Activated CD4-positive, alpha-beta memory T cell treated with anti-CD3 and anti-CD28 coated beads for 36 hours (primary cell): ENCODE data around the gene FCGR3A. TPM values are rescaled to one million over a fixed set of nuclear protein-coding genes. Genes with fewer than 3 reads are reported as not detected.
"Not testable (repeated sequence)": the region's sequence is repeated elsewhere in the genome, so short reads cannot be mapped to it uniquely, and the experiment has no call there.

ENCODE experiments used
- CTCF ChIA-PET: fragments of 350-600 bp; sonication (Branson Sonifier 250); formaldehyde crosslinking; loops from one replicate; lab custom pipeline; 2021; ENCODE audit warnings: antibody characterized with exemption, inconsistent platforms; lab: Charles Lee
- POLR2A ChIA-PET: fragments of 350-600 bp; sonication (Branson Sonifier 250); formaldehyde crosslinking; loops from one replicate; lab custom pipeline; 2021; ENCODE audit warnings: antibody characterized with exemption; lab: Charles Lee
- DNase-seq: peaks from one replicate; pipeline ENCODE4 v3.0.0-alpha.2; 2020
- H3K27ac Mint-ChIP-seq: one replicate; pipeline ENCODE4 v1.8.0; 2021; ENCODE audit warnings: mixed read lengths
- H3K27me3 Mint-ChIP-seq: one replicate; pipeline ENCODE4 v1.8.0; 2021; ENCODE audit warnings: mixed read lengths
- H3K36me3 Mint-ChIP-seq: one replicate; pipeline ENCODE4 v1.8.0; 2021; ENCODE audit warnings: mixed read lengths
- H3K4me1 Mint-ChIP-seq: one replicate; pipeline ENCODE4 v1.8.0; 2021; ENCODE audit warnings: low read depth, mixed read lengths
- H3K4me3 Mint-ChIP-seq: one replicate; pipeline ENCODE4 v1.8.0; 2021; ENCODE audit warnings: mild to moderate bottlenecking, mixed read lengths
- H3K9me3 Mint-ChIP-seq: one replicate; pipeline ENCODE4 v1.8.0; 2021; ENCODE audit warnings: mixed read lengths
- intact Hi-C: fragments of 100-400 bp; cut with micrococcal nuclease; formaldehyde crosslinking; loops from one replicate; pipeline ENCODE4 v1.15.1; 2023
- total RNA-seq, 2 experiments: library from RNA; stranded (reverse); gene quantifications; one replicate each; pipeline ENCODE4 v1.2.3, GENCODE V29; 2021

Gene FCGR3A
- total RNA-seq, 2 experiments from 2014 or later = not detected

- POLR2A ChIA-PET, H3K27me3 Mint-ChIP-seq, H3K4me3 Mint-ChIP-seq, H3K36me3 Mint-ChIP-seq, intact Hi-C loops, H3K4me1 Mint-ChIP-seq, CTCF ChIA-PET, H3K27ac Mint-ChIP-seq, DNase-seq, H3K9me3 Mint-ChIP-seq: not testable (repeated sequence)
These were observed 30.4 kb upstream of the FCGR3A start for GRCh38 chr1:161579856-161580507.

GRCh38 chr1:161576676-161577075 lies 27.1 kb upstream of the FCGR3A start:
- POLR2A ChIA-PET, intact Hi-C loops, CTCF ChIA-PET: not testable (repeated sequence)

GRCh38 chr1:161571703-161572102 lies 22.1 kb upstream of the FCGR3A start:
- H3K27me3 Mint-ChIP-seq, intact Hi-C loops, DNase-seq, H3K36me3 Mint-ChIP-seq, H3K4me3 Mint-ChIP-seq, H3K4me1 Mint-ChIP-seq, H3K9me3 Mint-ChIP-seq, H3K27ac Mint-ChIP-seq, POLR2A ChIA-PET, CTCF ChIA-PET: not testable (repeated sequence)

More at GRCh38 chr1:161576676-161577075, 27.1 kb upstream of the FCGR3A start:
- not testable (repeated sequence) for DNase-seq, H3K27me3 Mint-ChIP-seq, H3K4me3 Mint-ChIP-seq, H3K36me3 Mint-ChIP-seq, H3K4me1 Mint-ChIP-seq, H3K27ac Mint-ChIP-seq, H3K9me3 Mint-ChIP-seq

- H3K4me3 Mint-ChIP-seq, DNase-seq, H3K4me1 Mint-ChIP-seq, CTCF ChIA-PET, intact Hi-C loops, H3K27me3 Mint-ChIP-seq, H3K36me3 Mint-ChIP-seq, H3K27ac Mint-ChIP-seq, H3K9me3 Mint-ChIP-seq, POLR2A ChIA-PET: not testable (repeated sequence)
These were observed 17.0 kb upstream of the FCGR3A start for GRCh38 chr1:161566602-161566960.

- H3K4me3 Mint-ChIP-seq, CTCF ChIA-PET, H3K27ac Mint-ChIP-seq, H3K36me3 Mint-ChIP-seq, intact Hi-C loops, DNase-seq, H3K27me3 Mint-ChIP-seq, POLR2A ChIA-PET, H3K9me3 Mint-ChIP-seq: not testable (repeated sequence)
- H3K4me1 Mint-ChIP-seq = peaks cover 12% of the 10 kb centered on the region
These were observed 13.9 kb upstream of the FCGR3A start for GRCh38 chr1:161563522-161563921.

GRCh38 chr1:161562441-161562840 lies 12.8 kb upstream of the FCGR3A start:
- H3K27me3 Mint-ChIP-seq, intact Hi-C loops, DNase-seq, H3K9me3 Mint-ChIP-seq, H3K4me3 Mint-ChIP-seq, H3K27ac Mint-ChIP-seq, H3K36me3 Mint-ChIP-seq, CTCF ChIA-PET, POLR2A ChIA-PET: not testable (repeated sequence)
- H3K4me1 Mint-ChIP-seq = peaks cover 12% of the 10 kb centered on the region

- intact Hi-C loops, H3K27me3 Mint-ChIP-seq, H3K9me3 Mint-ChIP-seq, H3K4me1 Mint-ChIP-seq, H3K4me3 Mint-ChIP-seq, POLR2A ChIA-PET, H3K36me3 Mint-ChIP-seq, H3K27ac Mint-ChIP-seq, DNase-seq, CTCF ChIA-PET: not testable (repeated sequence)
These were observed 11.5 kb upstream of the FCGR3A start for GRCh38 chr1:161560960-161561715.

- H3K27me3 Mint-ChIP-seq, H3K27ac Mint-ChIP-seq, CTCF ChIA-PET, H3K36me3 Mint-ChIP-seq, DNase-seq, H3K4me3 Mint-ChIP-seq, H3K9me3 Mint-ChIP-seq, intact Hi-C loops, POLR2A ChIA-PET: not testable (repeated sequence)
- peaks cover 20% of the 10 kb centered on the region for H3K4me1 Mint-ChIP-seq
These were observed 8.2 kb upstream of the FCGR3A start for GRCh38 chr1:161557506-161558450.

GRCh38 chr1:161556990-161557389 lies 7.4 kb upstream of the FCGR3A start:
- CTCF ChIA-PET, H3K27ac Mint-ChIP-seq, DNase-seq, H3K9me3 Mint-ChIP-seq, H3K36me3 Mint-ChIP-seq, H3K27me3 Mint-ChIP-seq, H3K4me3 Mint-ChIP-seq, intact Hi-C loops, POLR2A ChIA-PET: not testable (repeated sequence)
- peaks cover 20% of the 10 kb centered on the region for H3K4me1 Mint-ChIP-seq

GRCh38 chr1:161556143-161556542 lies 6.5 kb upstream of the FCGR3A start:
- H3K27me3 Mint-ChIP-seq, H3K4me3 Mint-ChIP-seq, H3K27ac Mint-ChIP-seq, CTCF ChIA-PET, intact Hi-C loops, DNase-seq, H3K36me3 Mint-ChIP-seq, H3K9me3 Mint-ChIP-seq, POLR2A ChIA-PET: not testable (repeated sequence)
- peaks cover 18% of the 10 kb centered on the region for H3K4me1 Mint-ChIP-seq

- H3K27me3 Mint-ChIP-seq, POLR2A ChIA-PET, CTCF ChIA-PET, H3K36me3 Mint-ChIP-seq, H3K4me3 Mint-ChIP-seq, H3K9me3 Mint-ChIP-seq, intact Hi-C loops: not testable (repeated sequence)
- DNase-seq = peak; percentile 60
- peaks cover 13% of the 10 kb centered on the region for H3K4me1 Mint-ChIP-seq
- peak overlapping the region; percentile 12 for H3K27ac Mint-ChIP-seq
These were observed 5.3 kb upstream of the FCGR3A start for GRCh38 chr1:161554815-161555417.

- H3K27me3 Mint-ChIP-seq, H3K36me3 Mint-ChIP-seq, H3K4me3 Mint-ChIP-seq, intact Hi-C loops, POLR2A ChIA-PET, CTCF ChIA-PET, DNase-seq, H3K9me3 Mint-ChIP-seq: not testable (repeated sequence)
- peaks cover 13% of the 10 kb centered on the region for H3K4me1 Mint-ChIP-seq
- peak overlapping the region; percentile 64 for H3K27ac Mint-ChIP-seq
These were observed 4.7 kb upstream of the FCGR3A start for GRCh38 chr1:161554340-161554739.
